Keratinocyte (primary cell): ENCODE measurements around the gene TECTB. TPM values are rescaled to one million over a fixed set of nuclear protein-coding genes. Genes with fewer than 3 reads are reported as not detected.

ENCODE experiments used
- DNase-seq: peaks from one replicate; pipeline ENCODE4 v3.0.0-alpha.2; 2011; ENCODE audit warnings: low read depth, missing footprints, low spot score
- FAIRE-seq: peaks from 2 replicates; lab custom pipeline; 2011; peaks lifted over from hg19 to GRCh38; lab: Jason Lieb, UNC
- H2AFZ ChIP-seq: 2 replicates; pipeline ENCODE4 v1.6.0; 2012; ENCODE audit warnings: low read length, control low read depth, inconsistent platforms; ENCODE audit not compliant: control insufficient read depth
- H3K27ac ChIP-seq: 2 replicates; pipeline ENCODE4 v1.5.1; 2011; ENCODE audit warnings: low read length; ENCODE audit not compliant: control insufficient read depth, insufficient read depth
- H3K27me3 ChIP-seq: 3 replicates; pipeline ENCODE4 v1.6.0; 2011; ENCODE audit warnings: low read length; ENCODE audit not compliant: control insufficient read depth, insufficient read depth; ENCODE audit errors: extremely low read depth
- H3K36me3 ChIP-seq, 2 experiments: 2 replicates in 1 of 2; 3 replicates in 1 of 2; pipeline ENCODE4 v1.5.1; 2011; ENCODE audit warnings: low read length in 2 of 2, mild to moderate bottlenecking in 1 of 2; ENCODE audit not compliant: control insufficient read depth in 2 of 2, insufficient read depth in 2 of 2; ENCODE audit errors: extremely low read depth in 1 of 2
- H3K4me1 ChIP-seq: 3 replicates; pipeline ENCODE4 v1.5.1; 2011; ENCODE audit warnings: low read length; ENCODE audit not compliant: control insufficient read depth, insufficient read depth; ENCODE audit errors: extremely low read depth
- H3K4me2 ChIP-seq: 3 replicates; pipeline ENCODE4 v1.6.0; 2011; ENCODE audit warnings: low read depth, low read length; ENCODE audit not compliant: control insufficient read depth, insufficient read depth; ENCODE audit errors: extremely low read depth
- H3K4me3 ChIP-seq, 3 experiments: fragments of 200-600 bp in 1 of 3; sonication (generic) in 1 of 3; 2 replicates in 2 of 3; 3 replicates in 1 of 3; pipeline ENCODE4 v1.5.1; 2011 to 2016; ENCODE audit warnings: low read length in 3 of 3, mild to moderate bottlenecking in 3 of 3, control low read depth in 2 of 3, inconsistent platforms in 1 of 3, low read depth in 1 of 3, mixed read lengths in 1 of 3, mixed run types in 1 of 3, moderate library complexity in 1 of 3; ENCODE audit not compliant: control insufficient read depth in 2 of 3, insufficient read depth in 2 of 3; ENCODE audit errors: extremely low read depth in 1 of 3
- H3K79me2 ChIP-seq: 2 replicates; pipeline ENCODE4 v1.6.0; 2012; ENCODE audit warnings: low read length; ENCODE audit not compliant: control insufficient read depth, insufficient read depth
- H3K9ac ChIP-seq: 3 replicates; pipeline ENCODE4 v1.6.0; 2011; ENCODE audit warnings: low read length; ENCODE audit not compliant: control insufficient read depth, insufficient read depth; ENCODE audit errors: extremely low read depth
- H3K9me1 ChIP-seq: 3 replicates; pipeline ENCODE4 v1.6.0; 2011; ENCODE audit warnings: low read length; ENCODE audit not compliant: control insufficient read depth, insufficient read depth; ENCODE audit errors: extremely low read depth
- H3K9me3 ChIP-seq: 2 replicates; pipeline ENCODE4 v1.5.1; 2012; ENCODE audit warnings: low read depth, low read length; ENCODE audit not compliant: control insufficient read depth
- H4K20me1 ChIP-seq: 3 replicates; pipeline ENCODE4 v1.6.0; 2011; ENCODE audit warnings: low read length; ENCODE audit not compliant: control insufficient read depth, insufficient read depth; ENCODE audit errors: extremely low read depth
- EZH2 ChIP-seq: IDR thresholded peaks from one replicate; pipeline ENCODE4 v1.6.1; 2012; ENCODE audit warnings: inconsistent platforms, mild to moderate bottlenecking, low read length, moderate library complexity
- dilution Hi-C: fragments of 300-500 bp; cut with MboI; formaldehyde crosslinking; loops from one replicate; pipeline ENCODE4 v1.7.0; 2020; ENCODE audit warnings: low sequenced_read_pairs; ENCODE audit not compliant: extremely low pct_ligation_motif_present
- polyA plus RNA-seq, 5 experiments: library from polyadenylated mRNA; depleted of rRNA in 3 of 5; stranded (reverse) in 3 of 5; stranded (forward) in 1 of 5; unstranded in 1 of 5; fragments of >200 nt; gene quantifications; 1 replicate in 1 of 5; 2 replicates in 3 of 5; 3 replicates in 1 of 5; pipeline versions ENCODE4 v1.2.1 to v1.2.3, GENCODE V29; 2011 to 2012; ENCODE audit warnings: missing spikeins in 2 of 5, low read depth in 1 of 5, low replicate concordance in 1 of 5
- TF ChIP-seq, protein P1 (sequence below), 3 experiments: IDR thresholded peaks in 1 of 3; conservative IDR thresholded peaks in 1 of 3; optimal IDR thresholded peaks in 1 of 3; 2 replicates in 2 of 3; 3 replicates in 1 of 3; pipeline versions ENCODE3 to v1.5.1; 2011; ENCODE audit warnings: low read length in 3 of 3, mild to moderate bottlenecking in 3 of 3, moderate library complexity in 2 of 3, control low read depth in 1 of 3, inconsistent platforms in 1 of 3; ENCODE audit not compliant: insufficient read depth in 2 of 3; ENCODE audit errors: extremely low read depth in 1 of 3

Gene TECTB
- polyA plus RNA-seq, 1 donor (not counting 4 experiments of a cell fraction or from before 2014, with no cell fraction given), result not detected

GRCh38 chr10:112259688-112260087, 23.5 kb upstream of the TECTB start:
- H3K36me3 ChIP-seq, result no peaks in the 10 kb centered on the region
- H3K9ac ChIP-seq, result no peak overlapping the region
- H3K4me3 ChIP-seq, result no peak overlapping the region
- DNase-seq (no peak), FAIRE-seq (no peak)
- no peaks in the 10 kb centered on the region for H3K9me3 ChIP-seq
- no peaks in the 10 kb centered on the region for H3K27me3 ChIP-seq
- no peaks in the 10 kb centered on the region for H3K9me1 ChIP-seq
- dilution Hi-C loops, result no loop called here
- H3K27ac ChIP-seq, result no peak overlapping the region
- H2AFZ ChIP-seq, result no peak overlapping the region
- TF ChIP-seq, protein P1, sequence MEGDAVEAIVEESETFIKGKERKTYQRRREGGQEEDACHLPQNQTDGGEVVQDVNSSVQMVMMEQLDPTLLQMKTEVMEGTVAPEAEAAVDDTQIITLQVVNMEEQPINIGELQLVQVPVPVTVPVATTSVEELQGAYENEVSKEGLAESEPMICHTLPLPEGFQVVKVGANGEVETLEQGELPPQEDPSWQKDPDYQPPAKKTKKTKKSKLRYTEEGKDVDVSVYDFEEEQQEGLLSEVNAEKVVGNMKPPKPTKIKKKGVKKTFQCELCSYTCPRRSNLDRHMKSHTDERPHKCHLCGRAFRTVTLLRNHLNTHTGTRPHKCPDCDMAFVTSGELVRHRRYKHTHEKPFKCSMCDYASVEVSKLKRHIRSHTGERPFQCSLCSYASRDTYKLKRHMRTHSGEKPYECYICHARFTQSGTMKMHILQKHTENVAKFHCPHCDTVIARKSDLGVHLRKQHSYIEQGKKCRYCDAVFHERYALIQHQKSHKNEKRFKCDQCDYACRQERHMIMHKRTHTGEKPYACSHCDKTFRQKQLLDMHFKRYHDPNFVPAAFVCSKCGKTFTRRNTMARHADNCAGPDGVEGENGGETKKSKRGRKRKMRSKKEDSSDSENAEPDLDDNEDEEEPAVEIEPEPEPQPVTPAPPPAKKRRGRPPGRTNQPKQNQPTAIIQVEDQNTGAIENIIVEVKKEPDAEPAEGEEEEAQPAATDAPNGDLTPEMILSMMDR (optimal IDR thresholded peaks at IDR 0.05 in 1 of 3, IDR thresholded peaks at IDR 0.05 in 1 of 3, conservative IDR thresholded peaks at IDR 0.05 in 1 of 3; ENCODE audit: extremely low read depth in 1 of 3, insufficient read depth in 2 of 3, low read length in 3 of 3), result no peak
- no peak for TF ChIP-seq EZH2
- no peaks in the 10 kb centered on the region for H4K20me1 ChIP-seq
- H3K4me2 ChIP-seq, result no peak overlapping the region
- no peaks in the 10 kb centered on the region for H3K4me1 ChIP-seq
- H3K79me2 ChIP-seq, result no peaks in the 10 kb centered on the region

DNA sequence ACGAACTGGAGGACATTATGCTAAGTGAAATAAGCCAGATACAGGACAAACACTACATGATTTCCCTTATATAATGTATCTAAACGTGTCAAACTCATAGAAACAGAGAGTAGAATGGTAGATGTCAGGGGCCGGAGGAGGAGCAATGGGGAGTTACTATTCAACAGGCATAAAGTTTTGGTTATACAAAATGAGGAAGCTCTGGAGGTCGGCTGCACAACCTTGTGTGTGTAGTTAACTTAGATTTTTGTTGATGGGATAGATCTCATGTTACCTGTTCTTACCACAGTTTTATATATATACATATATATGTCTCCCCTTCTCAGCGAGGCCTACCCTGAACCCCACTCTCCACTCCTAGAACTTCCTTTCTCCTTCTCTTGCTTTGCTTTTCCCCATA, 22.4 kb upstream of the TECTB start:
- Histone ChIP-seq H3K4me3 (no peak overlapping the region), H3K9me3 (no peaks in the 10 kb centered on the region), H2AFZ (no peak overlapping the region), H3K4me1 (no peaks in the 10 kb centered on the region), H3K79me2 (no peaks in the 10 kb centered on the region), H3K4me2 (no peak overlapping the region), H3K36me3 (no peaks in the 10 kb centered on the region), H4K20me1 (no peaks in the 10 kb centered on the region), H3K9ac (no peak overlapping the region), H3K9me1 (no peaks in the 10 kb centered on the region), H3K27me3 (no peaks in the 10 kb centered on the region), H3K27ac (no peak overlapping the region)
- dilution Hi-C loops, result no loop called here
- FAIRE-seq, result no peak
- TF ChIP-seq EZH2, result no peak
- no peak for DNase-seq

- TF ChIP-seq, protein P1 (optimal IDR thresholded peaks at IDR 0.05 in 1 of 3, IDR thresholded peaks at IDR 0.05 in 1 of 3, conservative IDR thresholded peaks at IDR 0.05 in 1 of 3; ENCODE audit: extremely low read depth in 1 of 3, insufficient read depth in 2 of 3, low read length in 3 of 3), result no peak
- no peak for TF ChIP-seq EZH2
- dilution Hi-C loops, result no loop called here
- no peak overlapping the region for H2AFZ ChIP-seq
- H3K79me2 ChIP-seq, result no peaks in the 10 kb centered on the region
- H3K27ac ChIP-seq, result no peak overlapping the region
- H3K9me3 ChIP-seq, result no peaks in the 10 kb centered on the region
- H3K4me3 ChIP-seq, result no peak overlapping the region
- H3K27me3 ChIP-seq, result no peaks in the 10 kb centered on the region
- H3K9ac ChIP-seq, result no peak overlapping the region
- DNase-seq (no peak), FAIRE-seq (no peak)
- H3K36me3 ChIP-seq, result no peaks in the 10 kb centered on the region
- no peaks in the 10 kb centered on the region for H3K9me1 ChIP-seq
- H3K4me1 ChIP-seq, result no peaks in the 10 kb centered on the region
- H3K4me2 ChIP-seq, result no peak overlapping the region
- no peaks in the 10 kb centered on the region for H4K20me1 ChIP-seq
These were observed 21.8 kb upstream of the TECTB start for GRCh38 chr10:112261281-112261822.
